A549 treated with GW870086 at 1 μM for 4 hours (cell line): Measurements from ENCODE around the gene HLA-DRB1. TPM values are rescaled to one million over a fixed set of nuclear protein-coding genes. Genes with fewer than 3 reads are reported as not detected.

Experiments used
- total RNA-seq: library from RNA; stranded (reverse); fragments of 200-300 nt; extraction: Qiagen RNA extraction; gene quantifications from 5 replicates; pipeline ENCODE4 v1.2.3, GENCODE V29; 2022; ENCODE audit warnings: low read depth

Gene HLA-DRB1
- not detected in 5 replicates for total RNA-seq

DNA sequence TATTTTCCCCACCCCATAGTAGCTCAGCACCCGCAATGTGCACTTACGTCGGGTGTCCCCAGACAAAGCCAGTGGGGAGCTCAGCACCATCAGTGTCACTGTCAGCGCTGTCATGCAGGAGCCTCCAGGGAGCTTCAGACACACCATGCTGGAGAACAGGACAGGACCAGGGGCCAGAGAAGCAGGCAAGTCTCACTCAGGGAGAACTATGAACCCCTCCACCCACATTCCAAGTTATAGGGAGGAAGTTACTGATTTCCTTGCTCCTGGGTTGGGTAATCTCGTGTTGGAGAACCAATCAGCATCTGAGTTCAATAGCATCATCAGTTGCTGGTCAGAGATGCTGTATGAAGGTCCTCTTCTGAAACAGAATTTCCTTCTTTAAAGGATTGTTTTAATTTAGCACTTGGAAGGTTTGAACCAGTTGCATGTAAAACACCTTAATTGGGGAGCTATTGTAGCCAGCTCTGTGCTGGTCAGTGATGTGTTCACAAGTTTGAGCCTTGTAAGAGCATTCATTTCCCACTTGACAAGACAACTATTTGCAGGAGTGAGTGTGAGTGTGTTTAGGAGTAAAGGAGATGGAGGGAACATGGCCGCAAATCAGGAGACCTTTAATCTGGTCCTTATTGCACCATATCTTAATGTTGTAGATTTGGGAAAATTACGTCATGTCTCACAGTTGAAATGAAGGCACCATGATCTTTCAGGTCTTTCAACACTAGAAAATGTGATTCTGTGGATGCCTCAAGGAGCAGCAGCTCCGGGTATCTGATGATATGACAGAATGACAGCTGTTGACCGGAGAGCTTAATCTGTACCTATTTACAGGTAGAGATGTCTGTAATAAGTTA, at the start of gene HLA-DRB1:
HLA-DRB1 (minus strand) TSS at position 253 of the 854 bp plus-strand sequence; CDS start at position 147, 106 bp downstream.

DNA sequence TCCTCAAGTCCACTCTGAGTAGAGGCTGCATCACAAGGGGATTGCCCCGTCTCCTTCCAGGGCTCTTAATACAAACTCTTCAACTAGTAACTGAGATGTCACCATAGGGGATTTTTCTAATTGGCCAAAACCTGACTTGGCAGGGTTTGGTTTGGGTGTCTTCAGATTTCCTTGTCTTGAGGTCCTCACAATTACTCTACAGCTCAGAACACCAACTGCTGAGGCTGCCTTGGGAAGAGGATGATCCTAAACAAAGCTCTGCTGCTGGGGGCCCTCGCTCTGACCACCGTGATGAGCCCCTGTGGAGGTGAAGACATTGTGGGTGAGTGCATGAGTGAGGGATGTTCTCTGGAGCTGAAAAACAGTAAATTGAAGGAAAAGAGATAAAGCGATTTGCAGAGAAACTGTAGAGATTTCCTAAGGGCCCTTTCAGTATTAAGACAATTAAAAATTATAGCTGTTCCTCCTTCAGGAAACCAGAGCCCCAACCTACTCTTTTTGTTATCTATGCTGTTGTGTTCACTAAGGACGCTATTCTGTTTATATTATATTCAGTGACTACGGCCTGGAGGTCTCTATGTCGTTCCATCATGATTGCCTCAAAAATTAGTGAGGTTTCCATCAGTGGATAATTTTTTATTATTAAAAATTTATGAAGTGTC, 47.7 kb upstream of the HLA-DRB1 start, which contains the start of gene HLA-DQA1:
HLA-DQA1 (plus strand) TSS at position 188 of the 662 bp plus-strand sequence; CDS start at position 241, 53 bp downstream.

DNA sequence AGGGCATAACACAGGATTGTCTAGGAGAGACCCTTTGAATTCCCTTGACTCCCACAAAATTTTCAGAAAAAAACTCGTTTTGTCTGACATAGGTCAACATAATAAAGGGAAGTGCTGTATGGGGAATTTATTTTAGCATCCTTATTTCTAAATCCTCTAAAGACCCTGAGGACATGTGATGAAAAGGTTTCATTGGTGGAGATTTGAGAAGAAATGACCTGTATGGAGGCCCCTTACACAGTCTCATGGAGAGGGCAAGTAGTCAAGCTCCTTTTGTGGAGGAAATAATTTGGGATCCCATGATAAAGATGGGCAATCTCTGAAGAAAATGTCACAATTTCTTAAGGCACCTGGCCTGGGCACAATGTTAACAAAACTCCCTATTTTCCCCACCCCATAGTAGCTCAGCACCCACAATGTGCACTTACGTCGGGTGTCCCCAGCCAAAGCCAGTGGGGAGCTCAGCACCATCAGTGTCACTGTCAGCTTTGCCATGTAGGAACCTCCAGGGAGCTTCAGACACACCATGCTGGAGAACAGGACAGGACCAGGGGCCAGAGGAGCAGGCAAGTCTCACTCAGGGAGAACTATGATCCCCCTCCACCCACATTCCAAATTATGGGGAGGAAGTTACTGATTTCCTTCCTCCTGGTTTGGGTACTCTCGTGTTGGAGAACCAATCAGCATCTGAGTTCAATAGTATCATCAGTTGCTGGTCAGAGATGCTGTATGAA, 59.8 kb downstream of the HLA-DRB1 start, which contains the start of gene HLA-DRB5:
HLA-DRB5 (minus strand) TSS at position 591 of the 734 bp plus-strand sequence; CDS start at position 528, 63 bp downstream.

Other genes with a start within 250 kb of the HLA-DRB1 start
- gene TSBP1, start 217.9 kb downstream of the HLA-DRB1 start, total RNA-seq = not detected in 5 replicates
- not detected in 5 replicates for gene BTNL2, start 182.7 kb downstream of the HLA-DRB1 start, total RNA-seq
- gene HLA-DRA, start 150.0 kb downstream of the HLA-DRB1 start, total RNA-seq = not detected in 5 replicates
- not detected in 5 replicates for gene HLA-DRB5, start 59.6 kb downstream of the HLA-DRB1 start, total RNA-seq
- gene HLA-DQA1, start 47.6 kb upstream of the HLA-DRB1 start, total RNA-seq = not detected in 5 replicates
- gene HLA-DQB1, start 76.8 kb upstream of the HLA-DRB1 start, total RNA-seq = not detected in 5 replicates
- not detected in 5 replicates for gene HLA-DQA2, start 151.5 kb upstream of the HLA-DRB1 start, total RNA-seq
- gene HLA-DQB2, start 173.7 kb upstream of the HLA-DRB1 start, total RNA-seq = not detected in 5 replicates
- gene HLA-DOB, start 227.2 kb upstream of the HLA-DRB1 start, total RNA-seq = 0.18 to 0.36 TPM (median 0.30 TPM) in 4 of 5 replicates, not detected in the other
- gene TAP2, start 248.9 kb upstream of the HLA-DRB1 start, total RNA-seq = 13.2 to 21.8 TPM (median 16.8 TPM) in 5 replicates